ENCODE measurements around the gene C14orf132. TPM values are rescaled to one million over a fixed set of nuclear protein-coding genes. Genes with fewer than 3 reads are reported as not detected.

Gene C14orf132
- total and polyA plus RNA-seq, 8 donors = 4.6 to 22.8 (median 11.6) TPM

DNA sequence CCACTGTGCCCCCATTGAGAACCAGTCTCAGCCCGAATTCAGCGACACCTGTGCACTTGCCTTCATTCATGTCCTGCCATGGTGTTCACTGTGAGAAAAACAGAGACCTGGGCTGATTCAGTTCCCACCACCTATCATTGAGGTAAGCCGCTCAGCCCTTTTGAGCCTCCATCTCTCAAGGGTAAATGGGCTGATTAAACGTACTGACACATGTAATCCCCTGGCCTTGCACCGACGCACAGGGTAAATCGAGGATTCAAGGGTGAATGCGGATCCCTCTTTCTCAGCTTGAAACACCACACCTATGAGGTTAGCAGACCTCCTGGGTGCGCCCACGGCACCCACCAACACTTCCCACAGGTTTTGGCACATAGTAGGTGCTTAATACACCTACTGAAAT is 69.7 kb downstream of the C14orf132 start:
- intact Hi-C loops (cut with DNase I; ENCODE audit: low total_unique reads) = no loop called here
- no peaks in the 10 kb centered on the region for H3K36me3 ChIP-seq
- H3K9me3 ChIP-seq = no peaks in the 10 kb centered on the region
- no peak for DNase-seq
- peaks cover 3 to 38% (median 12%) of the 10 kb centered on the region in 4 donors for H3K4me1 ChIP-seq
- H3K27ac ChIP-seq = no peak overlapping the region
- H3K4me3 ChIP-seq = no peak overlapping the region
- no peaks in the 10 kb centered on the region for H3K27me3 ChIP-seq
- WGBS, 5 donors = 95 to 97% (median 96%) methylated on average over 10 of the region's 10 CpGs
- TF ChIP-seq EP300 (IDR thresholded peaks at IDR 0.05) (no peak), POLR2AphosphoS5 (IDR thresholded peaks at IDR 0.05) (no peak), POLR2A (IDR thresholded peaks at IDR 0.05) (no peak)
- TF ChIP-seq, protein P1, sequence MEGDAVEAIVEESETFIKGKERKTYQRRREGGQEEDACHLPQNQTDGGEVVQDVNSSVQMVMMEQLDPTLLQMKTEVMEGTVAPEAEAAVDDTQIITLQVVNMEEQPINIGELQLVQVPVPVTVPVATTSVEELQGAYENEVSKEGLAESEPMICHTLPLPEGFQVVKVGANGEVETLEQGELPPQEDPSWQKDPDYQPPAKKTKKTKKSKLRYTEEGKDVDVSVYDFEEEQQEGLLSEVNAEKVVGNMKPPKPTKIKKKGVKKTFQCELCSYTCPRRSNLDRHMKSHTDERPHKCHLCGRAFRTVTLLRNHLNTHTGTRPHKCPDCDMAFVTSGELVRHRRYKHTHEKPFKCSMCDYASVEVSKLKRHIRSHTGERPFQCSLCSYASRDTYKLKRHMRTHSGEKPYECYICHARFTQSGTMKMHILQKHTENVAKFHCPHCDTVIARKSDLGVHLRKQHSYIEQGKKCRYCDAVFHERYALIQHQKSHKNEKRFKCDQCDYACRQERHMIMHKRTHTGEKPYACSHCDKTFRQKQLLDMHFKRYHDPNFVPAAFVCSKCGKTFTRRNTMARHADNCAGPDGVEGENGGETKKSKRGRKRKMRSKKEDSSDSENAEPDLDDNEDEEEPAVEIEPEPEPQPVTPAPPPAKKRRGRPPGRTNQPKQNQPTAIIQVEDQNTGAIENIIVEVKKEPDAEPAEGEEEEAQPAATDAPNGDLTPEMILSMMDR (IDR thresholded peaks at IDR 0.05) = no peak

DNA sequence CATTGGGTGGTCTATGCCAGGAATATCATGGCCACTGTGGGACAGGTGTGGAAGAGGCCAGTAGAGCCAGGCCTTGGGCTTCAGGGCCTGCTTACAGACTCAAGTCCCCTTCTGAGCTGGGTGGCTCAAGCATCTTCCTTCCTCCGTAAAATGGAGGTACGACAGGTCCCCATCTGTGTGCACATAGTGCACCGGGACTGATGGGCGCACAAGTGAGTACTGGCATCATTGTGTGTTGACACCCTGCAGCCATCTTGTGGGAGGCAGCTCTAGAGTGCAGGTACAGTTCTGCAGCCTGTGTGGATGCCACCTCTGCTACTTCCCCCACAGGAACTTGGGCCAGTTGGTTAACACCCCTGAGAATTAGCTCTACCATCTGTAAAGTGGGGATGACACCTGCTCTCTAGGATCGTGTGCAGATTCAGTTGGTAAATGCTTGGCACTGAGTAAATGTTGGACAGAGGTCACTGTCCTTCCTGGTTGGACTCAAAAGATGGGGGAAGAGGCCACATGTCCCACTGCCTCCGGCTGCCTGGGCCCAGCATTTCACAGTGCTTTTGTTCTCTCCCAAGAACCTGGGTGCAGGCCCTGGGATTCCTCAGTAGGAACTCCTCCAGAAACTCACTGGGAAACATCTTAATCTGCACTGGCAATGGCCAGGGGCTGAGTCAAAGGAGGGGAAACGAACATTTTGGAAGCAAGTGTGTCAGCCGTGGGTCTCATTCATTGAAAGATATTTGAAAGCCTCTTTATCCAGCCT is 70.6 kb downstream of the C14orf132 start:
- intact Hi-C loops (cut with DNase I; ENCODE audit: low total_unique reads) = no loop called here
- TF ChIP-seq, protein P1 (IDR thresholded peaks at IDR 0.05) = no peak
- TF ChIP-seq POLR2AphosphoS5 (IDR thresholded peaks at IDR 0.05) (no peak), POLR2A (IDR thresholded peaks at IDR 0.05) (no peak), EP300 (IDR thresholded peaks at IDR 0.05) (no peak)
- Histone ChIP-seq H3K27ac (no peak overlapping the region), H3K4me3 (no peak overlapping the region), H3K9me3 (no peaks in the 10 kb centered on the region), H3K4me1 (peaks cover 3 to 29% (median 12%) of the 10 kb centered on the region in 4 donors), H3K27me3 (peaks cover 0 to 2% (median 0%) of the 10 kb centered on the region in 3 donors), H3K36me3 (no peaks in the 10 kb centered on the region)
- 89 to 96% (median 90%) methylated on average over 8 of the region's 8 CpGs for WGBS, 5 donors
- DNase-seq = no peak

DNA sequence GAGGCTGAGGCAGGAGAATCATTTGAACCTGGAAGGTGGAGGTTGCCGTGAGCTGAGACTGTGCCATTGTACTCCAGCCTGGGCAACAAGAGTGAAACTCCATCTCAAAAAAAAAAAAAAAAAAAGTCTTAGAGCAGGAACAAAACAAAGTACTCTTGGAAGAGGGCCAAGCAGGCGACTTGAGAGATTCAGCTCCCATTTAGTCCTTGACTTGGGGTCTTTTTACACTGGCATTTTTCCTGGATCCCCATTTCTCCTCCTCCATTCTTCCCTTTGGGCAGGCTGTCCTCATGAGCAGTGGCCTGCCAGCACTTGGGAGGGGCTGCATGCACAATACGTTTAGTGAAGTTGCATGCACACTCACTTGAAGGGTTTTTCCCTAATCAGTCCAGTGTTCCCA is 72.9 kb downstream of the C14orf132 start:
- Histone ChIP-seq H3K4me1 (peaks cover 0 to 10% (median 3%) of the 10 kb centered on the region in 4 donors), H3K4me3 (no peak overlapping the region), H3K27me3 (peaks cover 0 to 4% (median 0%) of the 10 kb centered on the region in 3 donors), H3K36me3 (no peaks in the 10 kb centered on the region), H3K27ac (no peak overlapping the region), H3K9me3 (no peaks in the 10 kb centered on the region)
- TF ChIP-seq POLR2AphosphoS5 (IDR thresholded peaks at IDR 0.05) = no peak
- TF ChIP-seq EP300 (IDR thresholded peaks at IDR 0.05) = no peak
- TF ChIP-seq, protein P1 (IDR thresholded peaks at IDR 0.05) = no peak
- TF ChIP-seq POLR2A (IDR thresholded peaks at IDR 0.05) = no peak
- intact Hi-C loops (cut with DNase I; ENCODE audit: low total_unique reads) = no loop called here
- no peak for DNase-seq
- WGBS, 5 donors = 30 to 67% (median 42%) methylated on average over 3 of the region's 3 CpGs

DNA sequence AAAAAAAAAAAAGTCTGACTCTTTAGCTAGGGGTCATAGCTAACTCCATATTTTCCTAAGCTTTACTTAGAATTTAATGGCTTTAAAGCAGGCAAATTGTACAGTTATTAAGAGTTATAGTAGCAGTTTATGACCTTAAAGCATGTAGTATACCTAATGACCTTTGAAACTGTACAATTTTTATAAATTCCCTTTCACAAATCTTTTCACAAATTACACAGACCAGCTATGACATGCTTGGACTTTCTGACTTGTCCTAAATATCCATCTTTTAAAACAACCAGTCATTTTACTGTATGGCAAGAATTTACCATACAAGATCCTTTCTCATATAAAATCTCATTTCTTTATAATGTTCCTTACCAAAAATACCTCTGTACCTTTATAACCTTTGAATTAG is 74.8 kb downstream of the C14orf132 start:
- intact Hi-C loops (cut with DNase I; ENCODE audit: low total_unique reads) = no loop called here
- H3K9me3 ChIP-seq = peaks cover 0 to 6% (median 0%) of the 10 kb centered on the region in 4 donors
- TF ChIP-seq, protein P1 (IDR thresholded peaks at IDR 0.05) = no peak
- no peak for TF ChIP-seq EP300 (IDR thresholded peaks at IDR 0.05)
- no peak for TF ChIP-seq POLR2A (IDR thresholded peaks at IDR 0.05)
- TF ChIP-seq POLR2AphosphoS5 (IDR thresholded peaks at IDR 0.05) = no peak
- H3K4me3 ChIP-seq = no peak overlapping the region
- H3K36me3 ChIP-seq = no peaks in the 10 kb centered on the region
- H3K27ac ChIP-seq = no peak overlapping the region
- DNase-seq = no peak
- H3K4me1 ChIP-seq = peaks cover 0 to 10% (median 0%) of the 10 kb centered on the region in 4 donors
- H3K27me3 ChIP-seq = peaks cover 0 to 4% (median 0%) of the 10 kb centered on the region in 3 donors
